ENCODE results near the gene PTPRN2.

The PTPRN2 gene

GRCh38 chr7:158270856-158271413 lies 316.7 kb downstream of the PTPRN2 start:
- DNase-seq: no peak

GRCh38 chr7:158270106-158270775 lies 317.4 kb downstream of the PTPRN2 start:
- DNase-seq: no peak

GRCh38 chr7:158268816-158269535 lies 318.6 kb downstream of the PTPRN2 start:
- DNase-seq: no peak

GRCh38 chr7:158267742-158268435 lies 319.7 kb downstream of the PTPRN2 start:
- DNase-seq: no peak

- DNase-seq: no peak
These were observed 320.5 kb downstream of the PTPRN2 start for GRCh38 chr7:158266817-158267741.

- DNase-seq: no peak
These were observed 321.2 kb downstream of the PTPRN2 start for GRCh38 chr7:158266426-158266816.

- no peak for DNase-seq
These were observed 321.9 kb downstream of the PTPRN2 start for GRCh38 chr7:158265743-158266080.

- DNase-seq: no peak
These were observed 322.5 kb downstream of the PTPRN2 start for GRCh38 chr7:158264881-158265742.

GRCh38 chr7:158263964-158264748 lies 323.5 kb downstream of the PTPRN2 start:
- no peak for DNase-seq

GRCh38 chr7:158263110-158263963 lies 324.3 kb downstream of the PTPRN2 start:
- no peak for DNase-seq

GRCh38 chr7:158262284-158263109 lies 325.1 kb downstream of the PTPRN2 start:
- no peak for DNase-seq

GRCh38 chr7:158261362-158262235 lies 326.0 kb downstream of the PTPRN2 start:
- no peak for DNase-seq

GRCh38 chr7:158260567-158261361 lies 326.9 kb downstream of the PTPRN2 start:
- DNase-seq: no peak

- no peak for DNase-seq
These were observed 327.8 kb downstream of the PTPRN2 start for GRCh38 chr7:158259671-158260418.

- DNase-seq: no peak
These were observed 328.5 kb downstream of the PTPRN2 start for GRCh38 chr7:158259141-158259540.
